Lung (tissue), 12 donors: ENCODE results near the gene METRNL. TPM values are rescaled to one million over a fixed set of nuclear protein-coding genes. Genes with fewer than 3 reads are reported as not detected.

Source experiments
- ATAC-seq: fragments of 200-7000 bp; cut with Tn5 transposase; one replicate; pipeline ENCODE4 v1.9.1; 2020; ENCODE audit warnings: moderate number of reproducible peaks; ENCODE audit not compliant: insufficient read depth, low FRiP score
- DNase-seq, 3 donors: peaks; one replicate each; pipeline ENCODE4 v3.0.0-alpha.2; 2013 to 2017
- H3K27ac ChIP-seq, 2 donors: one replicate each; pipeline ENCODE4 v1.5.1; 2013; ENCODE audit warnings: mild to moderate bottlenecking in 2 of 2, moderate library complexity in 2 of 2, control low read depth in 1 of 2, inconsistent platforms in 1 of 2, low read depth in 1 of 2, low read length in 1 of 2
- H3K27me3 ChIP-seq, 3 donors: one replicate each; pipeline ENCODE4 v1.5.1; 2013; ENCODE audit warnings: low read length in 2 of 3; ENCODE audit not compliant: control insufficient read depth in 3 of 3, insufficient read depth in 3 of 3
- H3K36me3 ChIP-seq, 4 donors: one replicate each; pipeline ENCODE4 v1.5.1; 2013; ENCODE audit warnings: low read length in 4 of 4, mild to moderate bottlenecking in 1 of 4, moderate library complexity in 1 of 4; ENCODE audit not compliant: control insufficient read depth in 4 of 4, insufficient read depth in 4 of 4
- H3K4me1 ChIP-seq, 5 donors: one replicate each; pipeline ENCODE4 v1.5.1; 2013; ENCODE audit warnings: low read length in 5 of 5, mild to moderate bottlenecking in 2 of 5, moderate library complexity in 1 of 5; ENCODE audit not compliant: control insufficient read depth in 5 of 5, insufficient read depth in 5 of 5
- H3K4me3 ChIP-seq: one replicate; pipeline ENCODE4 v1.5.1; 2013; ENCODE audit warnings: mild to moderate bottlenecking, control low read depth, moderate library complexity
- H3K9ac ChIP-seq, 2 donors: one replicate each; pipeline ENCODE4 v1.5.1; 2013; ENCODE audit warnings: low read length in 2 of 2, control low read depth in 1 of 2; ENCODE audit not compliant: insufficient read depth in 1 of 2
- H3K9me3 ChIP-seq, 4 donors: one replicate each; pipeline ENCODE4 v1.5.1; 2013; ENCODE audit warnings: low read length in 3 of 4, mild to moderate bottlenecking in 1 of 4, moderate library complexity in 1 of 4; ENCODE audit not compliant: control insufficient read depth in 4 of 4, insufficient read depth in 3 of 4
- WGBS, 2 donors: extraction: QIAGEN DNeasy Blood & Tissue Kit; methylation state at CpG; one replicate each; pipeline ENCODE4 v1.1.7; 2013; 5-methylcytosine and 5-hydroxymethylcytosine counted together
- polyA plus RNA-seq, 2 donors: library from polyadenylated mRNA; stranded (reverse); fragments of 200-250 nt; gene quantifications; one replicate each; pipeline ENCODE4 v1.2.1, GENCODE V29; 2013
- total RNA-seq, 2 donors: library from RNA; depleted of rRNA in 1 of 2; stranded (reverse); fragments of >200 nt in 1 of 2; gene quantifications; one replicate each; pipeline ENCODE4 v1.2.1, GENCODE V29; 2014 to 2021
- TF ChIP-seq, protein P1 (sequence below): IDR thresholded peaks from 2 replicates; pipeline ENCODE4 v1.5.1; 2012; ENCODE audit warnings: mild to moderate bottlenecking; ENCODE audit errors: control extremely low read depth, extremely low read depth
- donor health status: control.
- donor health status: control.
- donor health status: Bipolar disorder and iron deficiency.
- donor health status: healthy.
- donor health status: DM: yes; HTN: yes; CAD: no.

The METRNL gene
- total and polyA plus RNA-seq, 4 donors, result 48.2 to 181 (median 65.0) TPM

DNA sequence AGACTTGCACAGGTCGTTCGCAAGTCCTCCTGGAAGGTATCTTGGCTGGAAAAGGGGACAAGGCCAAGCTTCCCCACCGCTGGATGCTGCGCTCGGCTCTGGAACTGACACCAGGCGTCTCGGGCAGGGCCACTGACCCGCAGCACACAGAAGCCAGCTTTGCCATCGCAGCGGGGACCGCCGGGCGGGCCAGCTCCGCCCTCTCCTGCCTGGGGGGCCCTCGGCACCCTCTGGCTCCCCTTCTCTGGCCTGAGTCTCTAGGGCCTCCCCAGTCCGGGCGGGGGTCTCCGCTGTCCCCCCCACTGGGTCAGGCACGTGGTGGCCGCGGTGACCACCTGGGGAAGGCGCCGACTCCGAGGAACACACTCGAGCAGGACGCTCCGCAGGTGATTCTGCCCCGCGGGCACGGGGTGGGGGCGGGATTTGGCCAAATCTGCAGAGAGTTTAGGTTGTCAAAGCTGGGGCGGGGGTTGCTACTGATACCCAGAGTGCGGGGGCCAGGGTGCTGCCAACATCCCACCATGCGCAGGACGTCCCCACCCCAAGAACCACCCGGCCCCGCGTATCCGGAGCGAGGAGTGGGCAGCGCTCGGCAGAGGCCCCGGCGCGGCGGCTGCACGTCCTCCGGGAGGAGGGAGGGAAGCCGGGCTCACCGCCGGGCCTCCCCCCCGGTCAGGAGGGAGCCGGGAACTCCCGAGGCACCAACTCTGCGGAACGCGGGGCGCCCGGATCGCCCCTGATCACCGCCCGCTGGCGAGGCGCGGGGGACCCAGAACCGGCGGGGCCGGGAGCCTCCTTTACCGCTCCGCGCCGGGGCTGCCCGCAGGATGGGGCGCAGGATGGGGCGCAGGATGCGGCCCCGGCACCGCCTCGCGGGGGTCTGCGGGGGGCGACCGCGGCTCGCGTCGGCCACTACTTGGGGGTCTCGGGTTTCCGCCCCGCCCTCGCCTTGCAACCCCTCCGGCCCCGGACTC is 744 bp upstream of the METRNL start:
- ATAC-seq (no peak), DNase-seq (no peak)
- peak overlapping the region; percentile 38 for H3K4me3 ChIP-seq
- peaks cover 0 to 8% (median 0%) of the 10 kb centered on the region in 3 donors for H3K27me3 ChIP-seq
- TF ChIP-seq, protein P1, sequence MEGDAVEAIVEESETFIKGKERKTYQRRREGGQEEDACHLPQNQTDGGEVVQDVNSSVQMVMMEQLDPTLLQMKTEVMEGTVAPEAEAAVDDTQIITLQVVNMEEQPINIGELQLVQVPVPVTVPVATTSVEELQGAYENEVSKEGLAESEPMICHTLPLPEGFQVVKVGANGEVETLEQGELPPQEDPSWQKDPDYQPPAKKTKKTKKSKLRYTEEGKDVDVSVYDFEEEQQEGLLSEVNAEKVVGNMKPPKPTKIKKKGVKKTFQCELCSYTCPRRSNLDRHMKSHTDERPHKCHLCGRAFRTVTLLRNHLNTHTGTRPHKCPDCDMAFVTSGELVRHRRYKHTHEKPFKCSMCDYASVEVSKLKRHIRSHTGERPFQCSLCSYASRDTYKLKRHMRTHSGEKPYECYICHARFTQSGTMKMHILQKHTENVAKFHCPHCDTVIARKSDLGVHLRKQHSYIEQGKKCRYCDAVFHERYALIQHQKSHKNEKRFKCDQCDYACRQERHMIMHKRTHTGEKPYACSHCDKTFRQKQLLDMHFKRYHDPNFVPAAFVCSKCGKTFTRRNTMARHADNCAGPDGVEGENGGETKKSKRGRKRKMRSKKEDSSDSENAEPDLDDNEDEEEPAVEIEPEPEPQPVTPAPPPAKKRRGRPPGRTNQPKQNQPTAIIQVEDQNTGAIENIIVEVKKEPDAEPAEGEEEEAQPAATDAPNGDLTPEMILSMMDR, result no peak
- H3K9ac ChIP-seq, result no peak overlapping the region
- no peaks in the 10 kb centered on the region for H3K36me3 ChIP-seq
- H3K9me3 ChIP-seq, result no peaks in the 10 kb centered on the region
- 6 to 15% methylated on average over 49 to 93 of the region's 93 CpGs for WGBS, 2 donors
- H3K27ac ChIP-seq, result peak overlapping the region in 1 of 2 donors; percentile 19
- H3K4me1 ChIP-seq, result peaks cover 0 to 27% (median 14%) of the 10 kb centered on the region in 5 donors

DNA sequence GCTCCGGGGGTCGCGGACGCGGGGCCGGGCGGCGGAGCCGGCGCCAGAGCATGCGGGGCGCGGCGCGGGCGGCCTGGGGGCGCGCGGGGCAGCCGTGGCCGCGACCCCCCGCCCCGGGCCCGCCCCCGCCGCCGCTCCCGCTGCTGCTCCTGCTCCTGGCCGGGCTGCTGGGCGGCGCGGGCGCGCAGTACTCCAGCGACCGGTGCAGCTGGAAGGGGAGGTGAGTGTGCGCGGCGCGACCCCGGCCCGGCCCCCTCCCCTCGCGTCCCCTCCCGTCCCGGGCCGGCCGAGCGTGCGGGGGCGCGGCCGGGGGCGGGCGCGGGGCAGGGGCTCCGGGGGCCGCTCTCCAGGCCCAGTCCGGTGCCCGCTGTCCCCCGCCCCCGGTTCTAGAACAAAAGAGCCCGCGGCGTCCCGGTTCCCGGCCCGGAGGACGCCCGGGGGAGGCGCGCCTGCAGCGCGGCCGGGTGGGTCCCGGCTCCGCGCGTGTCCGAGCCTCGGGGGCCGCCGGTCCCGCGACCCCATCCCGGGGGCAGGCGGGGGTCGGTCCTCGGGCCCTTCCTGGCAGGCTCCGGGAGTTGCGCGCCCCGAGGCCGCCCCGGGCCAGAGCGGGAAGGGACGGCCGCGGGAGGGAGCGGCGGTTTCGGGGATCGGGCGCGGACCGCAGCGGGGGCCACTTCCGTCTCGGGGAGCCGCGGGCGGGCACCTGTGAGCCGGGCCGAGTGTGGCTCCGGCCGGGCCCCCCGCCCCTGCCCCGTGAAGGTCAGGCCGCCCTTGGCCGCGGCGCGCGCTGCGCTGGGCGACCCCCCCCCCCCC is 563 bp downstream of the METRNL start:
- Histone ChIP-seq H3K9ac (no peak overlapping the region), H3K27ac (peak overlapping the region; percentile 69 to 96), H3K4me3 (peak overlapping the region; percentile 67), H3K36me3 (peaks cover 0 to under 1% (median 0%) of the 10 kb centered on the region in 4 donors), H3K9me3 (no peaks in the 10 kb centered on the region), H3K4me1 (peaks cover 0 to 31% (median 17%) of the 10 kb centered on the region in 5 donors), H3K27me3 (peaks cover 0 to 8% (median 0%) of the 10 kb centered on the region in 3 donors)
- 0 to 1% methylated on average over 31 to 127 of the region's 127 CpGs for WGBS, 2 donors
- ATAC-seq, result no peak
- DNase-seq, result no peak
- TF ChIP-seq, protein P1, result no peak

DNA sequence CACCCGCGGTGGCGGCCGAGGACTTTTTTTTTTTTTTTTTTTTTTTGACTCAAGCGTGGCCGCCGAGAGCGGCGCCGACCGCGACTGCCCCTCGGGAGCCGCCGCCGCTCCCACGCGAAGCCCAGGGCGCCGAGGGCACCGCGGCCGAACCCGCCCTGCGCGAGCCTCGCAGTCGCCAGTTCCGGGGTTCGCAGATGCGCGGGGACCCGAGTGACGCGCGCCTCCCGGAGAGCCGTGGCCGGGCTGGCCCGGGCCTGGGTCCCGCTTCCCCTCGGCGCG is 1.1 kb downstream of the METRNL start:
- H3K27me3 ChIP-seq, result peaks cover 0 to 8% (median 0%) of the 10 kb centered on the region in 3 donors
- H3K9ac ChIP-seq, result no peak overlapping the region
- peaks cover 0 to 5% (median 0%) of the 10 kb centered on the region in 4 donors for H3K36me3 ChIP-seq
- TF ChIP-seq, protein P1, result no peak
- no peak for ATAC-seq
- H3K9me3 ChIP-seq, result no peaks in the 10 kb centered on the region
- peak overlapping the region; percentile 57 to 85 for H3K27ac ChIP-seq
- H3K4me3 ChIP-seq, result no peak overlapping the region
- no peak for DNase-seq
- 0 to 1% methylated on average over 22 to 43 of the region's 44 CpGs for WGBS, 2 donors
- peaks cover 0 to 31% (median 22%) of the 10 kb centered on the region in 5 donors for H3K4me1 ChIP-seq
